GM19467 (cell line): Measurements from ENCODE around the gene ARHGAP18.
A peak's percentile ranks its signal among the peaks of the same experiment; 100 is the strongest.

Experiments used
- ATAC-seq: cut with Tn5 transposase; IDR thresholded peaks from one replicate; pipeline ENCODE4 v1.9.1; 2021; ENCODE audit warnings: mild to moderate bottlenecking, moderate library complexity; ENCODE audit not compliant: unreplicated experiment

The ARHGAP18 gene

GRCh38 chr6:129709769-129710449 is at the start of gene ARHGAP18:
TSS of gene ARHGAP18 (minus strand) at chr6:129710177. CDS start at chr6:129710136, 41 bp downstream.
- ATAC-seq = peak; percentile 94

- no peak for ATAC-seq
These were observed 45.8 kb upstream of the ARHGAP18 start for GRCh38 chr6:129755787-129756186.

GRCh38 chr6:129754750-129755149 is 44.8 kb upstream of the ARHGAP18 start:
- ATAC-seq = no peak

GRCh38 chr6:129753422-129753821 is 43.4 kb upstream of the ARHGAP18 start:
- ATAC-seq = no peak

GRCh38 chr6:129751384-129751783 is 41.4 kb upstream of the ARHGAP18 start:
- ATAC-seq = no peak

GRCh38 chr6:129750360-129750759 is 40.4 kb upstream of the ARHGAP18 start:
- no peak for ATAC-seq

- no peak for ATAC-seq
These were observed 39.8 kb upstream of the ARHGAP18 start for GRCh38 chr6:129749749-129750120.

- ATAC-seq = no peak
These were observed 39.1 kb upstream of the ARHGAP18 start for GRCh38 chr6:129748901-129749748.

- ATAC-seq = peak; percentile 89
These were observed 38.4 kb upstream of the ARHGAP18 start for GRCh38 chr6:129748212-129748900.

GRCh38 chr6:129747588-129748112 is 37.7 kb upstream of the ARHGAP18 start:
- no peak for ATAC-seq

GRCh38 chr6:129744880-129745237 is 34.9 kb upstream of the ARHGAP18 start:
- ATAC-seq = no peak

GRCh38 chr6:129744201-129744879 is 34.4 kb upstream of the ARHGAP18 start:
- ATAC-seq = no peak

- no peak for ATAC-seq
These were observed 30.0 kb upstream of the ARHGAP18 start for GRCh38 chr6:129740013-129740412.

GRCh38 chr6:129736105-129736504 is 26.1 kb upstream of the ARHGAP18 start:
- ATAC-seq = no peak

- no peak for ATAC-seq
These were observed 23.3 kb upstream of the ARHGAP18 start for GRCh38 chr6:129733290-129733689.

- no peak for ATAC-seq
These were observed 22.6 kb upstream of the ARHGAP18 start for GRCh38 chr6:129732542-129732941.

- ATAC-seq = no peak
These were observed 22.1 kb upstream of the ARHGAP18 start for GRCh38 chr6:129732034-129732433.

- ATAC-seq = no peak
These were observed 21.5 kb upstream of the ARHGAP18 start for GRCh38 chr6:129731428-129731827.

GRCh38 chr6:129730477-129731165 is 20.6 kb upstream of the ARHGAP18 start:
- no peak for ATAC-seq

GRCh38 chr6:129726650-129727049 is 16.7 kb upstream of the ARHGAP18 start:
- no peak for ATAC-seq
